GM21360 (cell line): Measurements from ENCODE around the gene TAF11.
"Not testable (repeated sequence)": the region's sequence is repeated elsewhere in the genome, so short reads cannot be mapped to it uniquely, and the experiment has no call there.

Experiments
- ATAC-seq: cut with Tn5 transposase; IDR thresholded peaks from one replicate; pipeline ENCODE4 v1.9.1; 2021; ENCODE audit warnings: mild to moderate bottlenecking, moderate library complexity; ENCODE audit not compliant: unreplicated experiment

TAF11 gene

GRCh38 chr6:34906826-34907225, 19.0 kb upstream of the TAF11 start:
- no peak for ATAC-seq

- ATAC-seq, result no peak
These were observed 17.3 kb upstream of the TAF11 start for GRCh38 chr6:34904990-34905613.

GRCh38 chr6:34901930-34902329, 14.1 kb upstream of the TAF11 start:
- ATAC-seq, result no peak

- no peak for ATAC-seq
These were observed 12.6 kb upstream of the TAF11 start for GRCh38 chr6:34900321-34901031.

- ATAC-seq, result not testable (repeated sequence)
These were observed 11.9 kb upstream of the TAF11 start for GRCh38 chr6:34899748-34900147.

GRCh38 chr6:34897716-34898115, 9.9 kb upstream of the TAF11 start:
- ATAC-seq, result no peak

- no peak for ATAC-seq
These were observed 9.3 kb upstream of the TAF11 start for GRCh38 chr6:34897130-34897529.

- no peak for ATAC-seq
These were observed 6.9 kb upstream of the TAF11 start for GRCh38 chr6:34894693-34895092.

GRCh38 chr6:34891296-34891695, 3.5 kb upstream of the TAF11 start:
- no peak for ATAC-seq

GRCh38 chr6:34890533-34890925, 2.7 kb upstream of the TAF11 start:
- no peak for ATAC-seq

GRCh38 chr6:34888874-34889555, 1.2 kb upstream of the TAF11 start, which contains the start of gene ANKS1A:
Gene ANKS1A, plus strand, starts transcription at chr6:34889255. Its CDS starts 148 bp downstream, at chr6:34889403.
- no peak for ATAC-seq

- ATAC-seq, result no peak
These were observed 643 bp upstream of the TAF11 start for GRCh38 chr6:34888514-34888856.

- ATAC-seq, result not testable (repeated sequence)
These were observed 2.0 kb downstream of the TAF11 start for GRCh38 chr6:34885837-34886236.

- ATAC-seq, result no peak
These were observed 2.8 kb downstream of the TAF11 start for GRCh38 chr6:34884996-34885395.

- not testable (repeated sequence) for ATAC-seq
These were observed 3.8 kb downstream of the TAF11 start for GRCh38 chr6:34884073-34884472.

- no peak for ATAC-seq
These were observed 9.9 kb downstream of the TAF11 start for GRCh38 chr6:34877869-34878485.

- ATAC-seq, result no peak
These were observed 10.6 kb downstream of the TAF11 start for GRCh38 chr6:34877259-34877658.

GRCh38 chr6:34876472-34876871, 11.4 kb downstream of the TAF11 start:
- no peak for ATAC-seq

- no peak for ATAC-seq
These were observed 12.3 kb downstream of the TAF11 start for GRCh38 chr6:34875292-34876213.

GRCh38 chr6:34872332-34872731, 15.5 kb downstream of the TAF11 start:
- ATAC-seq, result no peak

GRCh38 chr6:34871853-34872252, 16.0 kb downstream of the TAF11 start:
- no peak for ATAC-seq
